ENCODE measurements around the gene RXRG. TPM values are rescaled to one million over a fixed set of nuclear protein-coding genes. Genes with fewer than 3 reads are reported as not detected.

RXRG gene
- total RNA-seq, 1 experiment from 2014 or later, result not detected

GRCh38 chr1:165420655-165421054 is 24.3 kb downstream of the RXRG start:
- H2BK12ac ChIP-seq (ENCODE audit: insufficient read length, low read depth, low read length), result no peak overlapping the region
- no peak overlapping the region for H3K4ac ChIP-seq (ENCODE audit: low read depth, low read length)
- H4K20me1 ChIP-seq (ENCODE audit: control insufficient read depth, insufficient read depth, insufficient read length), result no peaks in the 10 kb centered on the region
- TF ChIP-seq CTCF (conservative IDR thresholded peaks at IDR 0.05), result no peak
- Mint-ChIP-seq H3K27ac (no peak overlapping the region), H3K4me3 (no peak overlapping the region), H3K9me3 (no peaks in the 10 kb centered on the region), H3K36me3 (ENCODE audit: insufficient read depth in 1 of 3, low read depth in 3 of 3) (no peaks in the 10 kb centered on the region), H3K4me1 (no peaks in the 10 kb centered on the region), H3K27me3 (ENCODE audit: low read depth) (peaks cover 16% of the 10 kb centered on the region)
- H3K79me2 ChIP-seq (ENCODE audit: insufficient read depth, low read length), result no peaks in the 10 kb centered on the region
- H4K91ac ChIP-seq (ENCODE audit: insufficient read length, low read depth, low read length), result no peak overlapping the region
- H2BK5ac ChIP-seq (ENCODE audit: insufficient read length, low read length), result no peak overlapping the region
- H4K5ac ChIP-seq (ENCODE audit: insufficient read length, low read depth, low read length), result no peak overlapping the region
- H3K18ac ChIP-seq (ENCODE audit: insufficient read length, low read depth, low read length), result no peak overlapping the region
- H3K14ac ChIP-seq (ENCODE audit: insufficient read depth, low read length), result no peak overlapping the region
- H3K9ac ChIP-seq (ENCODE audit: extremely low read depth, insufficient read length, low read length), result no peak overlapping the region
- no peak overlapping the region for H3K56ac ChIP-seq (ENCODE audit: insufficient read length, low read depth, low read length)
- no peak overlapping the region for H2BK120ac ChIP-seq (ENCODE audit: low read depth, low read length, poor library complexity, severe bottlenecking)
- H3K4me2 ChIP-seq (ENCODE audit: insufficient read depth, insufficient read length, low read length), result no peak overlapping the region
- H4K8ac ChIP-seq (replicated peaks; ENCODE audit: insufficient read length, low read depth, low read length), result no peak overlapping the region
- H3K4me1 ChIP-seq (ENCODE audit: insufficient read depth, low read length), result no peaks in the 10 kb centered on the region
- no peak overlapping the region for H2BK20ac ChIP-seq (ENCODE audit: low read depth, low read length, poor library complexity, severe bottlenecking)
- H3T11ph ChIP-seq (ENCODE audit: low read length), result no peak overlapping the region
- no peaks in the 10 kb centered on the region for H3K27me3 ChIP-seq (ENCODE audit: insufficient read depth, low read length)
- H3K9me3 ChIP-seq (ENCODE audit: control insufficient read depth, low read depth, low read length), result no peaks in the 10 kb centered on the region
- H3K23ac ChIP-seq (ENCODE audit: insufficient read length, low read depth, low read length), result no peak overlapping the region
- H3K79me1 ChIP-seq (ENCODE audit: insufficient read depth, low read depth, low read length, poor library complexity, severe bottlenecking), result no peaks in the 10 kb centered on the region
- H2BK15ac ChIP-seq (ENCODE audit: low read depth, low read length), result no peak overlapping the region
- H2AK5ac ChIP-seq (ENCODE audit: insufficient read length, low read length), result no peak overlapping the region
- no CpG with 5 or more reads among the region's 2 CpGs for WGBS (ENCODE audit: extremely low coverage, insufficient read length, low lambda C conversion rate)
- no peak overlapping the region for H2AFZ ChIP-seq (ENCODE audit: low read length)
- no peaks in the 10 kb centered on the region for H3K23me2 ChIP-seq (ENCODE audit: insufficient read length, low read depth, low read length, poor library complexity, severe bottlenecking)
- no peak overlapping the region for H3K27ac ChIP-seq (ENCODE audit: insufficient read length, low read depth, low read length)
- no peak for DNase-seq

Measured in H9 (cell line).